ENCODE results near the gene ENTR1.
A peak's percentile ranks its signal among the peaks of the same experiment; 100 is the strongest.

The ENTR1 gene

DNA sequence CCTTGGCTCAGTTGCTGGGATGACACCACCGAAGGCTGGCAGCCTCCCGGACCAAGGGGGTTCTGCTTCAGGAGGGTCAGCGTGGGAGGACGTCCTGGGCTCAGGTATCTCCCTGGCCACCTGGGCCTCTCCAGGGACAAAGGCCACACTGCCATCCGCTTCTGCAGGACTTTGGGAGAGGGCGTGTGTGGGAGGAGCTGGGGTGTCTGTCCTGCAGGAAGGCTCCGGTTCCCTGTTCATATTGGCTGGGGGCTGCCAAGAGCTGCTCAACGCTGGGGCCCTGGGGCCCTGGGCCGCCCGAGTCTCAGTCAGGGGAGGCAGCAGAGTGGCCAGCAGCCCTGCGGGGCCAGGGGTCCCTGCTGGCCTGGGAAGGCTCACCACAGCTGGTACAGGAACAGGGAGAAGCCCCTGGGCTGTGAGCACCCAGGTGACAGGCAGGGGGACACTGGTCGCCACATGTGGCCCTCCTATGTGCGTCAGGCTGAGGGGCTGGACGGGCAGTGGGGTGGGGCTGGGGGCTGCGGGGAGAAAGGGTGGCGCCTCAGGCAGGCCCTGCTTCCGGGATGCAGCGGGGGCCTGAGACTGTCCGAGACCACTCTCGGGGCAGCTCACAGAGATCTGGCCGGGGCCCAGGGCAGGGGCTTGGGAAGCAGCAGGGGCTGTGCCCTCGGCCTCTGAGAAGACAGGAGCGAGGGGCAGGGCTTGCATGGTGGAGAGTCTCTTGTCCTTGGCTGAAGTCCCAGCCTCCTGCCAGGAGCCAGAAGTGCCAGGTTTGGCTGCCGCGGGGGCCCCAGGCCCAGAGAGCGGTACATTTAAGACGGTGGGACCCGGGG lies 32.0 kb downstream of the ENTR1 start:
- no peaks in the 10 kb centered on the region for H3K9me3 ChIP-seq (ENCODE audit: control insufficient read depth, low read length)
- H2BK15ac ChIP-seq (ENCODE audit: low read depth, poor library complexity, severe bottlenecking): no peak overlapping the region
- H3K4me2 ChIP-seq (ENCODE audit: low read length, poor library complexity, severe bottlenecking): no peak overlapping the region
- no peak overlapping the region for H3K14ac ChIP-seq (ENCODE audit: low read length in 2 of 2)
- no peak overlapping the region for H4K91ac ChIP-seq (ENCODE audit: low read length)
- H3K23ac ChIP-seq (ENCODE audit: low read length in 2 of 2): no peak overlapping the region
- DNase-seq: no peak
- no peak overlapping the region for H2BK5ac ChIP-seq (ENCODE audit: low read depth, low read length, poor library complexity, severe bottlenecking)
- no peak overlapping the region for H2BK120ac ChIP-seq (ENCODE audit: low read depth, low read length)
- no peak overlapping the region for H4K8ac ChIP-seq (ENCODE audit: low read length)
- H3K4me3 ChIP-seq (ENCODE audit: insufficient read depth in 1 of 2, low read depth in 1 of 2, low read length in 2 of 2): peak overlapping the region in 1 of 2 experiments; percentile 4
- H3K79me1 ChIP-seq (replicated peaks; ENCODE audit: low read length, poor library complexity, severe bottlenecking): peaks cover 9% of the 10 kb centered on the region
- H3K36me3 ChIP-seq (ENCODE audit: control insufficient read depth in 1 of 2, insufficient read depth in 2 of 2, low read depth in 1 of 2, low read length in 2 of 2): peaks cover 78 to 97% of the 10 kb centered on the region in 2 experiments
- peaks cover 10% of the 10 kb centered on the region for H3K4me1 ChIP-seq (ENCODE audit: control insufficient read depth, insufficient read depth, low read depth, low read length)
- 95% methylated on average over 28 of the region's 28 CpGs for WGBS
- H3K4ac ChIP-seq (ENCODE audit: low read depth in 1 of 2, low read length in 2 of 2): no peak overlapping the region
- no peak overlapping the region for H3K9ac ChIP-seq (ENCODE audit: low read length)
- no peak overlapping the region for H3K27ac ChIP-seq (ENCODE audit: low read length, poor library complexity, severe bottlenecking)
- no peak overlapping the region for H2AFZ ChIP-seq (ENCODE audit: low read depth, low read length)
- H3K18ac ChIP-seq (ENCODE audit: low read depth in 1 of 2, low read length in 2 of 2): no peak overlapping the region
- no peak overlapping the region for H2BK12ac ChIP-seq (ENCODE audit: low read length in 2 of 2)
- no peaks in the 10 kb centered on the region for H3K27me3 ChIP-seq (ENCODE audit: control insufficient read depth in 1 of 2, insufficient read depth in 1 of 2, low read length in 2 of 2)
- no peak overlapping the region for H2AK5ac ChIP-seq (ENCODE audit: low read length, severe bottlenecking)

DNA sequence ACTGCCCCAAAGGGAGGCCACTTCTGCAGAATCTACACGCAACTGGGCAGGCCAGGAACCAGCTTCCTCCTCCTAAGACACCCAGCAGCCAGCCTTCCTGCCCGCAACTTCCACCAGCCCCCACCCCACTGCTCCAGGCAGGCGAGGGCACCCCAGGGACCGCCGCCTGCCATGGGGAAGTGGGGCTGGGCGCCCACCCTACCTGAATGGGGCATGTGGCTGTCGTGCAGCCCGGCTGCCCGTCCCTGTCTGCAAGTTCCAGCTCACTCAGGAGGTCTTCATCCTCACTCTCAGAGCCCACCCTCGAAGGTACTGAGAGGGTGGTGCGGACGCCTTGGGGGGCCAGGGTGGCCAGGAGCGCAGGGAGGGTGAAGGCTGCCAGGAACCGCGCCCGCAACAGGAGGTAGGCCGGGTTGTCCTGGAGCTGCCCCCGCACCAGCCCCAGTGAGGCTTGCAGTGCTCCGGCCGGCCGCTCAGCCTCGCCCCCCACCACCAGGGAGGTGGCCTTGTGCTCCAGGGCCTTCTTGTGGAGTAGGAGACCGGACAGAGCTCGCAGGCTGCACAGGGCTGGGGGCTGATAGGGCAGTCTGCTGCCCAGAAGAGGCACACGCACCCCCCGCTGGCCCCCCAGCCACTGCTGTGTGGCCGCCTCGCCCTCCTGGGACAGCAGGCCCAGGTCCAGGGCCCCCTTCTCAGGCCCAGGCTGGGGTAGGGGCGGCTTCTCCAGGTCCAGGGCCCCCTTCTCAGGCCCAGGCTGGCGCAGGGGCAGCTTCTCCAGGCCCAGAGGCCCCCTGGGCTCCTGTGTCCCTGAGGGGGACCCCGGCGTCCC lies 32.9 kb downstream of the ENTR1 start:
- peaks cover 3% of the 10 kb centered on the region for H3K79me1 ChIP-seq (replicated peaks; ENCODE audit: low read length, poor library complexity, severe bottlenecking)
- no peak overlapping the region for H2BK5ac ChIP-seq (ENCODE audit: low read depth, low read length, poor library complexity, severe bottlenecking)
- no peak overlapping the region for H3K4me2 ChIP-seq (ENCODE audit: low read length, poor library complexity, severe bottlenecking)
- no peak overlapping the region for H3K27ac ChIP-seq (ENCODE audit: low read length, poor library complexity, severe bottlenecking)
- DNase-seq: no peak
- H4K91ac ChIP-seq (ENCODE audit: low read length): no peak overlapping the region
- no peak overlapping the region for H2BK12ac ChIP-seq (ENCODE audit: low read length in 2 of 2)
- H2BK120ac ChIP-seq (ENCODE audit: low read depth, low read length): no peak overlapping the region
- no peak overlapping the region for H3K4ac ChIP-seq (ENCODE audit: low read depth in 1 of 2, low read length in 2 of 2)
- no peak overlapping the region for H2BK15ac ChIP-seq (ENCODE audit: low read depth, poor library complexity, severe bottlenecking)
- no peaks in the 10 kb centered on the region for H3K9me3 ChIP-seq (ENCODE audit: control insufficient read depth, low read length)
- H2AFZ ChIP-seq (ENCODE audit: low read depth, low read length): no peak overlapping the region
- no peak overlapping the region for H3K23ac ChIP-seq (ENCODE audit: low read length in 2 of 2)
- no peak overlapping the region for H3K18ac ChIP-seq (ENCODE audit: low read depth in 1 of 2, low read length in 2 of 2)
- no peak overlapping the region for H4K8ac ChIP-seq (ENCODE audit: low read length)
- no peak overlapping the region for H3K9ac ChIP-seq (ENCODE audit: low read length)
- WGBS: 96% methylated on average over 32 of the region's 32 CpGs
- no peak overlapping the region for H2AK5ac ChIP-seq (ENCODE audit: low read length, severe bottlenecking)
- peaks cover 69 to 89% of the 10 kb centered on the region in 2 experiments for H3K36me3 ChIP-seq (ENCODE audit: control insufficient read depth in 1 of 2, insufficient read depth in 2 of 2, low read depth in 1 of 2, low read length in 2 of 2)
- no peaks in the 10 kb centered on the region for H3K27me3 ChIP-seq (ENCODE audit: control insufficient read depth in 1 of 2, insufficient read depth in 1 of 2, low read length in 2 of 2)
- peaks cover 19% of the 10 kb centered on the region for H3K4me1 ChIP-seq (ENCODE audit: control insufficient read depth, insufficient read depth, low read depth, low read length)
- H3K4me3 ChIP-seq (ENCODE audit: insufficient read depth in 1 of 2, low read depth in 1 of 2, low read length in 2 of 2): no peak overlapping the region
- no peak overlapping the region for H3K14ac ChIP-seq (ENCODE audit: low read length in 2 of 2)

DNA sequence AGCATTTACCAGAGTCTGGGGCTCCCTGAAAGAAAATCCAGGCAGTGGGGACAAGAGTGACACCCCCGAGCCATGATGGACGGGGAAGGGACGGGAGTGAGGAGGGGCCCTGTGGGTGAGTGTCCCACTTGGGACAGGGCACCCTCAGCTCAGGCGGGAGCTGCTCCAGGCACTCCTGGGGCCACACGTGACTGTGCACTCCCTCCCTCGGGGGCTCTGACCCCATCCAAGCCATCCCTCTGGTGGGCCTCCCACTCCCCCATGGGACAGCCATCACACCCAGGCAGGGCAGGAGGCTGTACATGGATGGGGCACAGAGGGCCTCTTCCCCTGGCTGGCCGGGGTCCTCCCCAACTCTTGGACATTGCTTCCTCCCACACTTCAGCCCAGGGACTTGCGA lies 34.0 kb downstream of the ENTR1 start:
- Histone ChIP-seq H3K27me3 (ENCODE audit: control insufficient read depth in 1 of 2, insufficient read depth in 1 of 2, low read length in 2 of 2) (no peaks in the 10 kb centered on the region), H3K9me3 (ENCODE audit: control insufficient read depth, low read length) (no peaks in the 10 kb centered on the region), H3K4me2 (ENCODE audit: low read length, poor library complexity, severe bottlenecking) (no peak overlapping the region), H3K23ac (ENCODE audit: low read length in 2 of 2) (no peak overlapping the region), H3K9ac (ENCODE audit: low read length) (no peak overlapping the region), H3K36me3 (ENCODE audit: control insufficient read depth in 1 of 2, insufficient read depth in 2 of 2, low read depth in 1 of 2, low read length in 2 of 2) (peaks cover 58 to 78% of the 10 kb centered on the region in 2 experiments), H3K79me1 (replicated peaks; ENCODE audit: low read length, poor library complexity, severe bottlenecking) (peaks cover 3% of the 10 kb centered on the region), H3K4me3 (ENCODE audit: insufficient read depth in 1 of 2, low read depth in 1 of 2, low read length in 2 of 2) (no peak overlapping the region), H2AK5ac (ENCODE audit: low read length, severe bottlenecking) (no peak overlapping the region), H2AFZ (ENCODE audit: low read depth, low read length) (no peak overlapping the region), H2BK120ac (ENCODE audit: low read depth, low read length) (no peak overlapping the region), H3K14ac (ENCODE audit: low read length in 2 of 2) (no peak overlapping the region), H4K8ac (ENCODE audit: low read length) (no peak overlapping the region), H2BK15ac (ENCODE audit: low read depth, poor library complexity, severe bottlenecking) (no peak overlapping the region), H2BK12ac (ENCODE audit: low read length in 2 of 2) (no peak overlapping the region), H3K4ac (ENCODE audit: low read depth in 1 of 2, low read length in 2 of 2) (no peak overlapping the region), H4K91ac (ENCODE audit: low read length) (no peak overlapping the region), H3K18ac (ENCODE audit: low read depth in 1 of 2, low read length in 2 of 2) (no peak overlapping the region), H3K27ac (ENCODE audit: low read length, poor library complexity, severe bottlenecking) (no peak overlapping the region), H3K4me1 (ENCODE audit: control insufficient read depth, insufficient read depth, low read depth, low read length) (peaks cover 30% of the 10 kb centered on the region), H2BK5ac (ENCODE audit: low read depth, low read length, poor library complexity, severe bottlenecking) (no peak overlapping the region)
- no peak for DNase-seq
- WGBS: 96% methylated on average over 8 of the region's 8 CpGs

DNA sequence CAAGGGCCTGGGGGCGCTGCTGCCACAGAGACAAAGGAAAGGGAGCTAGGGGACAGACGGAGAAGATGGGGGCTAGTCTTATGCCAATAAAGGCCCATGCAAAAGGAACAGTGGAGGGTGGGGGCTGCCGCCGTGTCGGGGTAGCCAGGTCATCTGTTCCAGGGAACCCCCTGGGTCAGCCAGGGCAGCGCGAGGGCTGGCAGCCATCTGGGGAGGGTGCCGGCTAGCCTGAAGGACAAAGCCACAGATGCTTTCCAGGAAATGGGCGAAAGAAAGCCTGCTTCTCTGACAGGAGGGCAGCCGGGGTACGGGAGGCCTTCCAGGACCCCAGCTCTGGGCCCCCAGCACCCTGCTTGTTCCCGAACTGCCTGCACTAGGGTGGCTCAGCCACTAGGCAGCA lies 35.3 kb downstream of the ENTR1 start:
- H3K9me3 ChIP-seq (ENCODE audit: control insufficient read depth, low read length): no peaks in the 10 kb centered on the region
- no peaks in the 10 kb centered on the region for H3K27me3 ChIP-seq (ENCODE audit: control insufficient read depth in 1 of 2, insufficient read depth in 1 of 2, low read length in 2 of 2)
- no peak overlapping the region for H3K23ac ChIP-seq (ENCODE audit: low read length in 2 of 2)
- no peak overlapping the region for H3K4me2 ChIP-seq (ENCODE audit: low read length, poor library complexity, severe bottlenecking)
- H3K36me3 ChIP-seq (ENCODE audit: control insufficient read depth in 1 of 2, insufficient read depth in 2 of 2, low read depth in 1 of 2, low read length in 2 of 2): peaks cover 46 to 74% of the 10 kb centered on the region in 2 experiments
- no peak for DNase-seq
- no peak overlapping the region for H3K4ac ChIP-seq (ENCODE audit: low read depth in 1 of 2, low read length in 2 of 2)
- no peak overlapping the region for H2BK120ac ChIP-seq (ENCODE audit: low read depth, low read length)
- 95% methylated on average over 12 of the region's 12 CpGs for WGBS
- no peak overlapping the region for H2AK5ac ChIP-seq (ENCODE audit: low read length, severe bottlenecking)
- no peak overlapping the region for H3K18ac ChIP-seq (ENCODE audit: low read depth in 1 of 2, low read length in 2 of 2)
- H2AFZ ChIP-seq (ENCODE audit: low read depth, low read length): no peak overlapping the region
- H3K27ac ChIP-seq (ENCODE audit: low read length, poor library complexity, severe bottlenecking): no peak overlapping the region
- no peak overlapping the region for H4K91ac ChIP-seq (ENCODE audit: low read length)
- no peak overlapping the region for H2BK5ac ChIP-seq (ENCODE audit: low read depth, low read length, poor library complexity, severe bottlenecking)
- H3K4me3 ChIP-seq (ENCODE audit: insufficient read depth in 1 of 2, low read depth in 1 of 2, low read length in 2 of 2): no peak overlapping the region
- H2BK15ac ChIP-seq (ENCODE audit: low read depth, poor library complexity, severe bottlenecking): no peak overlapping the region
- peaks cover 3% of the 10 kb centered on the region for H3K79me1 ChIP-seq (replicated peaks; ENCODE audit: low read length, poor library complexity, severe bottlenecking)
- H4K8ac ChIP-seq (ENCODE audit: low read length): no peak overlapping the region
- H3K9ac ChIP-seq (ENCODE audit: low read length): no peak overlapping the region
- H3K14ac ChIP-seq (ENCODE audit: low read length in 2 of 2): no peak overlapping the region
- H3K4me1 ChIP-seq (ENCODE audit: control insufficient read depth, insufficient read depth, low read depth, low read length): peaks cover 34% of the 10 kb centered on the region
- H2BK12ac ChIP-seq (ENCODE audit: low read length in 2 of 2): no peak overlapping the region
